ENCODE measurements around the gene TMLHE.
"Not testable (repeated sequence)": the region's sequence is repeated elsewhere in the genome, so short reads cannot be mapped to it uniquely, and the experiment has no call there.

DNA sequence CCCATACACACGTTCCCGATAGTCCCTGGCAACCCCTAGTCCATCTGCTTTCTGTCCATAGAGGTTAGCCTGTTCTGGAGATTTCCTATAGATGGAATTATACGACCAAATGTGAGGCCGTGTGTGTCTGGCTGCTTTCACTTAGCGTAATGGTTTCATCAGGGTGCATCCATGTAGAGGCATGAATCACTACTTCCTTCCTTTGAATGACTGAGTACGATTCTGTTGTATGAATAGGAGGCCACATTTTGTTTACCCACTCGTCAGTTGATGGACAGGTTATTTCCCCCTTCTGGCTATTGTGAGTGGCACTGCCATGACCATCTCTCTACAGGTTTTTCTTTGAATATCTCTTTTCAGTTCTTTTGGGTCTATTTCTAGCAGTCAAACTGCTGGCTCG is 152.3 kb downstream of the TMLHE start:
- not testable (repeated sequence) for TF ChIP-seq CTCF (conservative IDR thresholded peaks at IDR 0.05; ENCODE audit: low read depth, low read length); EZH2 (IDR thresholded peaks at IDR 0.05; ENCODE audit: low read length, unreplicated experiment); EZH2phosphoT487 (IDR thresholded peaks at IDR 0.05; ENCODE audit: borderline replicate concordance, low read length)

Data from PC-3 (cell line).